NCI-H2029 (cell line): ENCODE data around the gene SDHAF3.
"Not testable (repeated sequence)": the region's sequence is repeated elsewhere in the genome, so short reads cannot be mapped to it uniquely, and the experiment has no call there.

Source experiments
- DNase-seq: peaks from one replicate; lab custom pipeline; 2025; lab: John Stamatoyannopoulos, UW

Gene SDHAF3

DNA sequence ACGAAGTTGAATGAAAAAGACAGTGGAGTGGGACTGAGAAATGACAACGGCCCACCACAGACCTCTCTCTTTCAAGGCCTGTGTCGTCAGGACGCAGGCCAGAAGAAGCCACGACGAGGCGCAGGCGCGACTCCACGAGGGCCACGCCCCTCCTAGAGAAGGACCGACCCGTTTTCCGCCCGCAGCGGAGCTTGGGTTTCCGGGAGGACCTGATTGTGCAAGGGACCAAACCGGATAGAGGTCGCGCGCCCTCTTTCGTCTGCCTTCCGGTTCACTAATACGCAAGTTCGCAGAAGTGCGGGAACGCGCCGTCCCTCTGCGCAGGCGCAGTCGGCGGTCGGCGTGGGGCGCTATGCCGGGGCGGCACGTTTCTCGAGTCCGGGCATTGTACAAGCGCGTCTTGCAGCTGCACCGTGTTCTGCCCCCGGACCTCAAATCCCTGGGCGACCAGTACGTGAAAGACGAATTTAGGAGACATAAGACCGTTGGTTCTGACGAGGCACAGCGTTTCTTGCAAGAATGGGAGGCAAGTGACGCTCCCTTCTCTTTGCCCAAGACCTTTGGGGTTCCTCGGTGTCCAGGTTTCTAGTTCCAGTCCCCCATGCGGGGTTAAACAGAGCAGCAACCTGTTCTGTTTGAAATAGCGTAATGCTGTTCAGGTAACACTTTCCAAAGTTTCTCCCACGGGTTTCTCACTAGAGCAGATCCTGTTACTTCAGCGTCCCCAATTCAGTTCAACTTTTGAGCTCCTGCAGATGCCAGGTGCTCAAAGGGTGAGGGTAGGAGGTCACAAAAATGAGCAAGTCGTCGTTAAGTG is at the start of gene SDHAF3:
TSS of gene SDHAF3 (plus strand) at position 327 of the 817 bp plus-strand sequence. CDS start at position 353, 26 bp downstream.
- DNase-seq, result peak; percentile 98

DNA sequence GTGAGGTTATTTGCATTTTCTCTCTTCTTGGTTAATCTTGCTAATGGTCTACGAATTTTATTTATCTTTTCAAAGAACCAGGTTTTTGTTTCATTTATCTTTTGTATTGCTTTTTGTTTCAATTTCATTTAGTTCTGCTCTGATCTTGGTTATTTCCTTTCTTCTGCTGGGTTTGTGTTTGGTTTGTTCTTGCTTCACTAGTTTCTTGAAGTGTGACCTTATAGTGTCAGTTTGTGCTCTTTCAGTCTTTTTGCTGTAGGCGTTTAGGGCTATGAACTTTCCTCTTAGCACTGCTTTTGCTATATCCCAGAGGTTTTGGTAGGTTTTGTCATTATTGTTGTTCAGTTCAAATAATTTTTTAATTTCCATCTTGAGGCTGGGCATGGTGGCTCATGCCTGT is 45.5 kb upstream of the SDHAF3 start:
- DNase-seq, result not testable (repeated sequence)

GRCh38 chr7:97075928-97076327 is 41.6 kb upstream of the SDHAF3 start:
- DNase-seq, result no peak

DNA sequence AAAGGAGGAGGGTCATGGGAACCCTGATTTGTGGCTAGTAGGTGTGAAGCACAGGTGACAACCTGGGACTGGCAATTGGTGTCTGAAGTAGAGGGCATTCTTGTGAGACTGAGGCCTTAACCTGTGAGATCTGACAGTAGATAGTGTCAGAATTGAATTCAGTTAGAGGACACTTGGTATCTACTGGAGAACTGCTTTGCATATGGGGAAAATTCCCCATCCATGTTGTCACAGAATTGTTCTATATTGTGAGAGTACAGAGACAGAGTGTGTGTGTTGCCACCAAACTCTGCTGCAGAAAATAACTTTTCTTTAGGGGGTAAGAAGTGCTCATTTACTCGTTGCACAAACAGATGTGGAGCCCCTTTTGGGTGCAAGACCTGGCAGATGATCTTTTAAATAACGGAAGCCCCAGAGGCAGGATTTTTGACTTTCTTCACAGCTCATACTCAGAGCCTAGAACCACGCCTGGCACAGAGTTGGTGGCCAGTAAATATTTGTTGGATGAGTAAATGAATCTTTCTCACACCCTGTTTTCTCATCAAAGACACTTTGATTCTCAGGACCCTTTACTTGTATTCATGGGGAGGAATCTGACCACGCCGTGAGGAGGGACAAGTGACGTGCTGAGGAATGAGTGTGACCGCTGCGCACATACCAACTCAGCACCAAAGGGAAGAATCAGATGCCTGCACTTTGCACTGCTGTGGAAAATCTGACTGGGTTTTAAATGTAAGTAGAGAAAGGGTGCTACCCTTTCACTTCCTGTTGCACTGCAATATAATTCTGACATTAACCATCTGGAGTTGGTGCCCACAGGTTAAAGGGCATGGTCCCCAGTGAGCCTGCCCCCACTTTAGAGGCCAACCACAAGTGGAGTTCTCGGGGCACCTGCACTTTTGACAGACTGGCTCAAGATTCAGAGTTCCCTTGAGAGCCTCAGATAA is 39.2 kb upstream of the SDHAF3 start:
- no peak for DNase-seq

GRCh38 chr7:97079300-97079699 is 38.2 kb upstream of the SDHAF3 start:
- DNase-seq, result no peak

GRCh38 chr7:97081521-97082300 is 35.8 kb upstream of the SDHAF3 start:
- DNase-seq, result no peak

- no peak for DNase-seq
Observed at GRCh38 chr7:97088364-97088763, 29.1 kb upstream of the SDHAF3 start.

- DNase-seq, result no peak
Observed at GRCh38 chr7:97089771-97090170, 27.7 kb upstream of the SDHAF3 start.

- DNase-seq, result no peak
Observed at GRCh38 chr7:97090761-97091353, 26.6 kb upstream of the SDHAF3 start.

GRCh38 chr7:97094284-97094930 is 23.1 kb upstream of the SDHAF3 start:
- DNase-seq, result no peak

DNA sequence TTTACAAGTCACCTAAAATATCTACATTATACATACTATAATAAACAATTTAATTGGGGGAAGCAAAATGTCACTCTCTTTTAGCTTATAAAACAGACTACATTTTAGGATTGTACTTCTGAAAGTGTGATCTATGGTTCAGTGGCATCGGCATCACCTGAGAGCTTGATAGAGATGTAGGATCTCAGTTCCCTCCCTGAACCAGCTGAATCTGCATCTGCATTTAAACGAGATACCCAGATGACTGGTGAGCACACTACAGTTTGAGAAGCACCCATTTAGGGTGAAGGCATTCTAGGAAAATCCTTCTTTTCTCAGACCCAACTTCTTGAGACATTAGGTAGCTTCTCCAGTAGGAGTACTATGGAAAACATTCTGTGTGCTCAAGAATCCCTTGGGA is 21.5 kb upstream of the SDHAF3 start:
- DNase-seq, result no peak

- no peak for DNase-seq
Observed at GRCh38 chr7:97096661-97097060, 20.8 kb upstream of the SDHAF3 start.

- peak; percentile 70 for DNase-seq
Observed at GRCh38 chr7:97104719-97105238, 12.7 kb upstream of the SDHAF3 start.

DNA sequence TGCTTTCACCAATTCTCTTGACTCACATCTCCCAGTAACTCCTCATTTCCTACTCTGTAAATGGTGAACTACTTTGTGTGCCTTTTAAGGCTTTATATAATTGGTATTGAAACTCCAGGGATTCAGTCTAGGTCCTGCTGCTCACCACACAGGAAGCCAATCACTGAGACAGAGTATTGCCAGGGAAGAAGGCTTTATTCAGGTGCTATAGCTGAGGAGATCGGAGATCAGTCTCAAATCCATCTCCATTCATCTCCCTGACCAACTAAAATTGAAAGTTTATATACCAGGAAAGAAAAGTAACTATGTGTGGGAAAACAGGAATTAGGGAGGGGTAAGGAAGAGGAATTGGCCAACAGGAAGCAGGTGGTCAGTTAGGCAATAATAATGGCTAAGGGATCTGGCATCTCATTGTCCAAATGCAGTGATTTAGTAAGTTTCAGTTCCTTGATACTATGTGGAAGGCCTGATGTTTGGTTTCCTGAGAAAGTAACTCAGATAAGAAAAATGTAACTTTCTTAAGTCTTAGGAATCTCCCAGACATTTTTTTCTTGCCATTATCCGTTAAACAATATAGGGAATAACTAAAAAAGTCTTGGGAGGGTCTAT is 10.2 kb upstream of the SDHAF3 start:
- DNase-seq, result no peak

DNA sequence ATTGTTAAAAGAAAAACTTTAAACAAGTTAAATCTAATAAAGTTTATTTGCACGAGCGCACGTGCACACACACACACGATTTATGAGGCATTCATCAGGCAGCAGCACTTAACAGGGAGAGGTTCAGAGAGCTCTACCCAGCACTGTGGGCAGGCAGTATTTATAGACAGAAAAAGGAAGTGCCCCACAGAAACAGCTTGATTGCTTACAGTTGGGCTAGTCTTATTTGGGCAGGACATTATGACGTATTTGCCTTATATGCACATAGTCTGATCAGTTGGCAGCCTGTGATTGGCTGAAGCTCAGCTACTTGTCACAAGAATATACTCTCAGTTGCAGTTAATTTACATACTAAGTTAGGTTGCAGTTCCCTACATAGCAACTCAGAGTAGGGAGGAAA is 1.2 kb upstream of the SDHAF3 start:
- no peak for DNase-seq

DNA sequence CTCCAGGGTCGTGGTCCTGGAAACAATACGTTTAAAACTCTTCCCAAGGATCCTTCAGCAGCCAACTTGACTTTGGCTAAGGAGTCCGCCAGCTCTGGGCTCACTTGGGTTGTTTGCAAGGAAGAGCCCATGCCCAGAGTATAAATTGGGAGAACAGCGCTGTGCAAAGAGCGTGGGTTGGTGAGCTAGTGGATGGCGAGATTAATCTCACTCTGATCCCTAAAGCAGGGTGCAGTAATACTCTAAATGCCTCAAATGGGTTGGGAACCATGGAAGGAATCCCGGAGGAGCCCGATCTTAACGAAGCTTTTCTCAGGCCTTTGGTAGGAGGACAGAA is 495 bp upstream of the SDHAF3 start:
- DNase-seq, result no peak

- no peak for DNase-seq
Observed at GRCh38 chr7:97118306-97118917, 914 bp downstream of the SDHAF3 start.

DNA sequence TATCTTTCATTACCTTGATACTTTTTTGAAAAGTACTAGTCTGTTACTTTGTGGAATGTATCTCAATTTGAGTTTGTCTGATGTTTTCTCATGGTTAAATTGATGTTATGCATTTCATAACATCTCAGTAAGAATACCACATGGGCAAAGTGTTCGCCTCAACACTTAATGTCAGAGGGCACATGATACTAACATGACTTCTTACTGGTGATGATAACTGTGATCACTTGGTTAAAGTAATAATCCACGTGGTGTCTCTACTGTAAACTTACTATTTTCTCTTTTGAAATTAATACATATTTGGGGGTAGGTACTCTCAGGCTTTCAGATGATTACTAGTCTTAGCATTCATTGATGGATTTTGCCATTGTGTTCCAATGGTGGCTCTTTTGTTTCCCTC is 2.2 kb downstream of the SDHAF3 start:
- DNase-seq, result no peak

DNA sequence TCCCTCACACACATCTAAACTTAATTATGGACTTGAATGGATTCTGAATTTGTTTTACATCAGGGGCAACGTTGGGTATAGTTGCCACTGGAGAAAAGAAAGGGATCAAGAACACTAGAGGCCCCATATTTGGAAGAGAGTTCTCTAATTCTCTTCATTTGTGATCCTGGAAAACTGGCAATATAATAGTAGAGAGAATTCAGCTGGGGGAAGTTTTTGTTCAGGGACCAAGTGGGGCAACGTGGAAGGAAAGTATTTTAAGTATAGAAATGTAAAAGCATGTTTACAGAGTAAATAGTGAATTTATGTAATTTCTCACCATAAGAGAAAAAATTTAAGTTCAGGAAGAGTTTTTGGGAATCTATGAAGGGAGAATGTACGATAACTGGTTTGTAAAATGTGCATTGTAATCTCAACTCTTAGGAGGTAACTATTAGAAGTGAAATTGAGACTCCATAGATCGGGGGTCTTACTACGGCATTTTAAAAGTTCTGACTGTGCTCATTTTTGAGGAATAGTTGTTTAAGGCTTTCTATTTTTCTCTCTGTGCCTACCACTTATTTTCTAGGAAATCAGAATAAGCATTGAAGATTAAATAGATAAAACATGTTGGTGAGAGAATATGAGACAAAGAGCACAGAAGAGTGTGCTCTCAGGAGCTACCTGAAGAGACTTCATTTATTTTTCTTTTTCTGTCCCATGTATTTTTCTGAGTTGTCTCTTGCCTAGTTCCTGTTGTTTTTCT is 3.4 kb downstream of the SDHAF3 start:
- DNase-seq, result no peak
